Smooth muscle cell (in vitro differentiated cells): ENCODE measurements around the gene NSUN6. TPM values are rescaled to one million over a fixed set of nuclear protein-coding genes. Genes with fewer than 3 reads are reported as not detected.

Source experiments
- DNase-seq: peaks from one replicate; lab custom pipeline; 2025; ENCODE audit not compliant: unreplicated experiment; lab: John Stamatoyannopoulos, UW
- H2AFZ ChIP-seq: fragments of 200-600 bp; sonication (generic); 2 replicates; pipeline ENCODE4 v1.6.0; 2016; ENCODE audit warnings: antibody characterized with exemption, low read depth, mild to moderate bottlenecking
- H3F3A ChIP-seq: fragments of 200-600 bp; sonication (generic); 2 replicates; pipeline ENCODE4 v1.6.0; 2017; ENCODE audit warnings: antibody characterized with exemption, low read depth
- H3K27ac ChIP-seq: fragments of 200-600 bp; sonication (generic); 2 replicates; pipeline ENCODE4 v1.5.1; 2016; ENCODE audit warnings: low read depth, mild to moderate bottlenecking
- H3K27me3 ChIP-seq: fragments of 200-600 bp; sonication (generic); 2 replicates; pipeline ENCODE4 v1.6.1; 2016; ENCODE audit warnings: low read depth, mild to moderate bottlenecking
- H3K36me3 ChIP-seq: fragments of 200-600 bp; sonication (generic); 2 replicates; pipeline ENCODE4 v1.5.1; 2016; ENCODE audit warnings: low read depth
- H3K4me1 ChIP-seq: fragments of 200-600 bp; sonication (generic); 2 replicates; pipeline ENCODE4 v1.5.1; 2016; ENCODE audit warnings: low read depth
- H3K4me2 ChIP-seq: fragments of 200-600 bp; sonication (generic); 2 replicates; pipeline ENCODE4 v1.6.0; 2016; ENCODE audit warnings: mild to moderate bottlenecking
- H3K4me3 ChIP-seq: fragments of 200-600 bp; sonication (generic); 2 replicates; pipeline ENCODE4 v1.5.1; 2016; ENCODE audit warnings: mild to moderate bottlenecking
- H3K79me2 ChIP-seq: fragments of 200-600 bp; sonication (generic); 2 replicates; pipeline ENCODE4 v1.6.0; 2016; ENCODE audit warnings: low read depth, mild to moderate bottlenecking
- H3K9ac ChIP-seq: fragments of 200-600 bp; sonication (generic); 2 replicates; pipeline ENCODE4 v1.6.0; 2016; ENCODE audit warnings: low read depth
- H3K9me3 ChIP-seq: fragments of 200-600 bp; sonication (generic); replicated peaks from 2 replicates; pipeline ENCODE4 v1.5.1; 2016; ENCODE audit warnings: low read depth
- H4K20me1 ChIP-seq: fragments of 200-600 bp; sonication (generic); 2 replicates; pipeline ENCODE4 v1.6.0; 2016; ENCODE audit warnings: low read depth
- WGBS: methylation state at CpG from one replicate; pipeline ENCODE4 v1.1.7; 2016; ENCODE audit warnings: low lambda C conversion rate; 5-methylcytosine and 5-hydroxymethylcytosine counted together
- polyA plus RNA-seq: library from polyadenylated mRNA; unstranded; fragments of >200 nt; fragmentation: Nextera tagmentation; extraction: Ambion mirVana; gene quantifications from 2 replicates; pipeline ENCODE4 v1.2.1, GENCODE V29; 2016
- total RNA-seq: library from RNA; depleted of rRNA; stranded (reverse); fragments of >200 nt; gene quantifications from 2 replicates; pipeline ENCODE4 v1.2.3, GENCODE V29; 2014
- TF ChIP-seq, protein P1 (sequence below): fragments of 200-600 bp; sonication (generic); IDR thresholded peaks from 2 replicates; pipeline ENCODE4 v1.5.1; 2017; ENCODE audit warnings: borderline replicate concordance, mild to moderate bottlenecking, antibody characterized with exemption; ENCODE audit not compliant: insufficient read depth, poor library complexity, severe bottlenecking

NSUN6 gene
- total and polyA plus RNA-seq, 2 experiments from 2014 or later, result 6.1 to 7.2 TPM

DNA sequence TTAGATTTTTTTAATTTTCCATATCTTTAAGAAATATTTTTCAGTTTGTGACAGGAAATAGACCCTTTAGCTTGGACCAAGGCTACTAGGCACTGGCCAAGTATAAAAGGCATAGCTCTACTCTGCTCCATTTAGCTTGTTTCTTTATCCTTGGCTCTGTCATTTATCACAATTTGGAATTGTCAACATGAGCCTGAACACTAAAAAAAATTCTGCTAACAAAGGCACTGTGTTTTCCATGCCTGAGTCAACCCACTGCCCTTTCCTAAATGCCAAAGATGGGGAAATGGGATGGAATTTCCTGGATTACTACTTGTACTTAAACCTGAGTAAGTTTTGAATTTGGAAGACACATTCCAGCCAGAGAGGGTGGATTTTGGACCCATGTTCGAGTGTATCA lies 128.4 kb downstream of the NSUN6 start:
- Histone ChIP-seq H3K36me3 (no peaks in the 10 kb centered on the region), H3K4me1 (no peaks in the 10 kb centered on the region), H3K9me3 (no peaks in the 10 kb centered on the region), H3K9ac (no peak overlapping the region), H3K27me3 (no peaks in the 10 kb centered on the region), H3K79me2 (no peaks in the 10 kb centered on the region), H3K27ac (no peak overlapping the region), H4K20me1 (no peaks in the 10 kb centered on the region), H3F3A (no peaks in the 10 kb centered on the region), H2AFZ (no peak overlapping the region), H3K4me2 (no peak overlapping the region), H3K4me3 (no peak overlapping the region)
- TF ChIP-seq, protein P1, sequence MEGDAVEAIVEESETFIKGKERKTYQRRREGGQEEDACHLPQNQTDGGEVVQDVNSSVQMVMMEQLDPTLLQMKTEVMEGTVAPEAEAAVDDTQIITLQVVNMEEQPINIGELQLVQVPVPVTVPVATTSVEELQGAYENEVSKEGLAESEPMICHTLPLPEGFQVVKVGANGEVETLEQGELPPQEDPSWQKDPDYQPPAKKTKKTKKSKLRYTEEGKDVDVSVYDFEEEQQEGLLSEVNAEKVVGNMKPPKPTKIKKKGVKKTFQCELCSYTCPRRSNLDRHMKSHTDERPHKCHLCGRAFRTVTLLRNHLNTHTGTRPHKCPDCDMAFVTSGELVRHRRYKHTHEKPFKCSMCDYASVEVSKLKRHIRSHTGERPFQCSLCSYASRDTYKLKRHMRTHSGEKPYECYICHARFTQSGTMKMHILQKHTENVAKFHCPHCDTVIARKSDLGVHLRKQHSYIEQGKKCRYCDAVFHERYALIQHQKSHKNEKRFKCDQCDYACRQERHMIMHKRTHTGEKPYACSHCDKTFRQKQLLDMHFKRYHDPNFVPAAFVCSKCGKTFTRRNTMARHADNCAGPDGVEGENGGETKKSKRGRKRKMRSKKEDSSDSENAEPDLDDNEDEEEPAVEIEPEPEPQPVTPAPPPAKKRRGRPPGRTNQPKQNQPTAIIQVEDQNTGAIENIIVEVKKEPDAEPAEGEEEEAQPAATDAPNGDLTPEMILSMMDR, result no peak
- WGBS, result 53% methylated on average over 1 of the region's 1 CpG
- DNase-seq, result no peak

DNA sequence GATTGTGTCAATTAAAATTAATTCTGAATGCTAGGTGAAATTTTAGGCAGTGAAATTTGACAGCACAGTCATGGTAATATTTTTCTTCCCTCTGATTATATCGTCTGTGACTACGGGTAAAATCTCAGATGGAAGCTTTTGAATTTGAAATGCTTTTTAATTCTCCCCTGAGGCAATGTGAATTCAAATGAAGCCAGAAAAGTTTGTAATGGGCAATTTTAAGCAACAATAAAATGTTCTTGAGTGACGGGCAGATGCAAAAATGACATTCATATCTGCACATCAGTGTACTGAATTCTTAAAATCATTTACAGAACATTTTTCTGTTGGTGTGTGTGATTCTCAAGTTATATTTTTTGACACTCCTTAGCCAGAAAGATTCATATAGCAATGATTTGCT lies 134.5 kb downstream of the NSUN6 start:
- Histone ChIP-seq H3K4me1 (no peaks in the 10 kb centered on the region), H3K27me3 (no peaks in the 10 kb centered on the region), H4K20me1 (no peaks in the 10 kb centered on the region), H3K4me2 (no peak overlapping the region), H2AFZ (no peak overlapping the region), H3K9me3 (no peaks in the 10 kb centered on the region), H3K27ac (no peak overlapping the region), H3F3A (no peaks in the 10 kb centered on the region), H3K79me2 (no peaks in the 10 kb centered on the region), H3K9ac (no peak overlapping the region), H3K36me3 (no peaks in the 10 kb centered on the region), H3K4me3 (no peak overlapping the region)
- TF ChIP-seq, protein P1, result no peak
- WGBS, result 92% methylated on average over 3 of the region's 3 CpGs
- DNase-seq, result no peak

DNA sequence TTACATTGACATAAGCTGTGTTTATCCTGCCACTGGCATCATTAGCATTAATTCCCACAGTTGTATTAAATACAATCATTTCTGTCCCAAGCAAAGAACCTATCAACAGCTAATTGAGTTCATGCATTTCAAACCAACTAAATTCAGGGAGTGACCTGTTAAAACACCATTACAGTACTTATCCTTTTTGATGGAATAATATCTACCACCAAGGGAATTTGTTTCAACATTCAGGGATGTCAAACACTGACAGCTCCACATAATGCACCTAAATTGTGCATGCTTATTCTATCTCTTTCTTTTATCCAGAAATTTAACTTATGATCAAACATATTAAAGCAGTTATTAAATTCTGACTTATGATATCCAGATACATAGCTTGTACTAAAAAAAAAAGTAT lies 136.8 kb downstream of the NSUN6 start:
- Histone ChIP-seq H3K36me3 (no peaks in the 10 kb centered on the region), H3F3A (no peaks in the 10 kb centered on the region), H3K4me1 (no peaks in the 10 kb centered on the region), H3K4me2 (no peak overlapping the region), H3K79me2 (no peaks in the 10 kb centered on the region), H3K9ac (no peak overlapping the region), H3K27me3 (no peaks in the 10 kb centered on the region), H3K4me3 (no peak overlapping the region), H2AFZ (no peak overlapping the region), H3K27ac (no peak overlapping the region), H3K9me3 (no peaks in the 10 kb centered on the region), H4K20me1 (no peaks in the 10 kb centered on the region)
- TF ChIP-seq, protein P1, result no peak
- DNase-seq, result no peak

DNA sequence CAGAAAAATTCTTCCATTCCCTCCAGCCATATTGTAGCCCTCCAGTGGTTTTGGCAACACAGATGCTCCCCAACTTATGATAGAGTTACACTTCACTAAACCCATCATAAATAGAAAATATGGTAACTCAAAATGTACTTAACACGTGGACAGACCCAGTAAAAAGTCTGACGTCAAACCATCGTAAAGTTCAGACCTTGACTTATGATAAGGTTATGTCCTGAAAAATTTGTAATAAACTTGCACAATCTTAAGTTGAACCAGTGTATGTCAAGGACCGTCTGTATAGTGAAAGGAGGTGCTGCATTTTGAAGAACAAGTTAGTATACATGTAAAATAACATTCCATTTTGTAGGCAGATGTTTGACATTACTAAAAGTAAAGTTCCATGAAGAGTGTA lies 142.8 kb downstream of the NSUN6 start:
- H3K36me3 ChIP-seq, result no peaks in the 10 kb centered on the region
- TF ChIP-seq, protein P1, result no peak
- no peak overlapping the region for H3K4me3 ChIP-seq
- no peaks in the 10 kb centered on the region for H3K4me1 ChIP-seq
- no peak overlapping the region for H2AFZ ChIP-seq
- no peak overlapping the region for H3K4me2 ChIP-seq
- DNase-seq, result no peak
- H4K20me1 ChIP-seq, result no peaks in the 10 kb centered on the region
- H3K9ac ChIP-seq, result no peak overlapping the region
- WGBS, result 71% methylated on average over 4 of the region's 4 CpGs
- no peaks in the 10 kb centered on the region for H3F3A ChIP-seq
- H3K79me2 ChIP-seq, result no peaks in the 10 kb centered on the region
- no peak overlapping the region for H3K27ac ChIP-seq
- H3K9me3 ChIP-seq, result no peaks in the 10 kb centered on the region
- no peaks in the 10 kb centered on the region for H3K27me3 ChIP-seq
